Measurements from ENCODE around the gene PSMD12.

DNA sequence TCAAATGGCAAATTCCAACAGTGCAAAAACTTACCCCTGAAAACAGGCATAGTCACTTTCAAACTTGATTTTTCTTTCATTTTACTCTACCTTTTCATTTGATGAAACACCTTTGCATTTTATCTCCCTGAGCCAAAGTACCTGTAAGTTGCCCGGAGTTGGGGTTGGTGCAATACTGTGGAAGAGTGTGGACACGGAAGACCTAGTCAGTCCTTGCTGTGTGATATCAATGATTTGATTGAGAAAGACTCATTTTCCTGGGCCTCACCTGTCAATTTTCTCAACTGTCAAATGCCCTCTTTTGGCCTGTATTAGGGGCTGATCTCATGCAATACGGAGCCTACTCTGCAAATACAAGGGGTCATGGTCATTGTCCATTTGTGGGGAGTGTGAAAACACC, 33.3 kb upstream of the PSMD12 start:
- TF ChIP-seq, protein P1, sequence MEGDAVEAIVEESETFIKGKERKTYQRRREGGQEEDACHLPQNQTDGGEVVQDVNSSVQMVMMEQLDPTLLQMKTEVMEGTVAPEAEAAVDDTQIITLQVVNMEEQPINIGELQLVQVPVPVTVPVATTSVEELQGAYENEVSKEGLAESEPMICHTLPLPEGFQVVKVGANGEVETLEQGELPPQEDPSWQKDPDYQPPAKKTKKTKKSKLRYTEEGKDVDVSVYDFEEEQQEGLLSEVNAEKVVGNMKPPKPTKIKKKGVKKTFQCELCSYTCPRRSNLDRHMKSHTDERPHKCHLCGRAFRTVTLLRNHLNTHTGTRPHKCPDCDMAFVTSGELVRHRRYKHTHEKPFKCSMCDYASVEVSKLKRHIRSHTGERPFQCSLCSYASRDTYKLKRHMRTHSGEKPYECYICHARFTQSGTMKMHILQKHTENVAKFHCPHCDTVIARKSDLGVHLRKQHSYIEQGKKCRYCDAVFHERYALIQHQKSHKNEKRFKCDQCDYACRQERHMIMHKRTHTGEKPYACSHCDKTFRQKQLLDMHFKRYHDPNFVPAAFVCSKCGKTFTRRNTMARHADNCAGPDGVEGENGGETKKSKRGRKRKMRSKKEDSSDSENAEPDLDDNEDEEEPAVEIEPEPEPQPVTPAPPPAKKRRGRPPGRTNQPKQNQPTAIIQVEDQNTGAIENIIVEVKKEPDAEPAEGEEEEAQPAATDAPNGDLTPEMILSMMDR (conservative IDR thresholded peaks at IDR 0.05; ENCODE audit: low read length): no peak
- no peak for TF ChIP-seq EZH2phosphoT487 (IDR thresholded peaks at IDR 0.05; ENCODE audit: borderline replicate concordance, low read depth, low read length)
